ENCODE data around the gene PPP2R2C. TPM values are rescaled to one million over a fixed set of nuclear protein-coding genes. Genes with fewer than 3 reads are reported as not detected.

The PPP2R2C gene
- polyA plus RNA-seq, 3 donors: 0.36 to 0.51 (median 0.41) TPM

DNA sequence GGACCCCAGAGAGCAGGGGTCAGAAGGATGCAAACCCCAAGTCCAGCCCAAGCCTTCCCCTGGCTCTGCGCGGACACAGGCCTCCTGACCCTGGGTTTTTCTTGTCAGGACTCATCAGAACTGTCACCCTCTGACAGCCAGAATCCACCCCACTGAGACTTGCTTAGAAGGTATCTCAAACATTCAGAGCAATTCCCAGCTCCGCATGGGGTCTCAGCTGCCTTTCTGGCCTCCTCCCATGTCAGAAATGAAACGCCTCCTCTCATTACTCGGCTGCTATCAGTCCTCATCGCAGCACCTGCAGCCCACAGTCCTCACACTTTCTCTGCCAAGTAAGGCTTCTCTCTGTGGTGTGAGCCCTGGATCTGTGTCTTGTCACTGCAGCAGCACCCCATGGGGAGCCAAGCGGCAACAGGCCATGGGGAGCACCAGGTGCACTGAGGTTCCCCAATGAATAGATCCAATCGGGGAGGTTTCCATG is 105.0 kb downstream of the PPP2R2C start:
- DNase-seq: no peak

DNA sequence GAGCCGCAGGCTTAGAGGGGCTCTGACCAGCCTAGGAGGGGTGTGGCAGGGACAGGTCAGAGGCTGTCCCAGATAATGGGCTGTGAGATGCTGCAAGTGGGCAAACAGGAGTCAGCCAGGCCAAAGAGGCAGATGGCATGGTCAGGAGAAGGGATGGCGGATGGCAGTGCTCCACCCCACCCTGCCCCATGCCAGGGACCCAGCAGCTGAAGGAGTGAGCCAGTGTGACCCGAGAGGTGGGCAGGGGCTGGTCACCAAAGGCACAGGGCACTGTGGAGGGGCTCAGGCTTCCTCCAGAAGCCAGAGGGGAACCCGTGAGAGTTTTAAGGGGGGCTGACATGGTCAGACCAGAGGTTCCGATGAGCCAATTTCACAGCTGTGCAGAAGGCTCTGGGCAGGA is 105.8 kb downstream of the PPP2R2C start:
- DNase-seq: no peak

DNA sequence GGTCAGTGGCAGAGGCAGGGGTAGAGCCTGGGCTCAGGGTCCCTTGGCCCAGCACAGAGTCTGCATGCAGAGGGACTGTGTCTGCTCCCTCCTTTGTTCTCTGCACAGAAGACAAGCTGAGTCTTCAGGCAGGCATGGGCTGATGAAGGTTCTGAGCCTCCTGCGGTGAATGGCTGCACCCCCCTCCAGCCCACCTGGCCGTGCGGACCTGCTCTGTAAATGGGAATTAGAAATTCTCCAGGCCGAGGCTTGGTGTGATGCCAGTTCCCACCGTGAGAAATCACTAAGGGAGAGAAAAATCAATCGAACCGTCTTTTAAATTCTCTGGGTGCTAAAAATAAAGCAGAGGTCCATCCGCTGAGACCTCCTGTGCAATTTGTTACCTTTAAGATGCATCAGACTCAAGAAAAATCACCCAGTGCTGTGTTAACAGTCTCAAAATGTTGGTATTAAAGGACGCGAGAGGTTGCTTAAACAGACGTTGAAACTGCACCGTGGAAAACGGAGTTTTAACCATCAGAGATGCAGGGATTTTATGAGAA is 106.8 kb downstream of the PPP2R2C start:
- no peak for DNase-seq

DNA sequence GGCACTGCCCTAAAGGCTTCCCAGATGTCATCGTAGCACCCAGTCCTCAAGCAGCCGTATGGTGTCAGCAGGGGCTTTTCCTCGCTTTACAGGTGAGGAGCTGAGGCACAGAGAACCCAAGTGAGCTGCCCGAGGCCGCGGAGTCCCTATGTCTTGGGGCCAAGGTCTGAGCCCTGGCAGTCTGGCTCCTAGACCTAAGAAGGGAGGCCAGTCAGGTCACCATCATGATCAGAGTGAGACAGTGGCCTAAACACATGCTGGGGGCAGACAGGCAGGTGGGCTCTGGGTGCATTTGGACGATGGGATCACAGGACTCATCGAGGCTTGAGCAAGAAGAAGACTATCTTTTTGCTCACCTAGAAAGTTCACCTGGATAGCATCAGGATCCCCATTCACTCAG is 107.8 kb downstream of the PPP2R2C start:
- DNase-seq: no peak

DNA sequence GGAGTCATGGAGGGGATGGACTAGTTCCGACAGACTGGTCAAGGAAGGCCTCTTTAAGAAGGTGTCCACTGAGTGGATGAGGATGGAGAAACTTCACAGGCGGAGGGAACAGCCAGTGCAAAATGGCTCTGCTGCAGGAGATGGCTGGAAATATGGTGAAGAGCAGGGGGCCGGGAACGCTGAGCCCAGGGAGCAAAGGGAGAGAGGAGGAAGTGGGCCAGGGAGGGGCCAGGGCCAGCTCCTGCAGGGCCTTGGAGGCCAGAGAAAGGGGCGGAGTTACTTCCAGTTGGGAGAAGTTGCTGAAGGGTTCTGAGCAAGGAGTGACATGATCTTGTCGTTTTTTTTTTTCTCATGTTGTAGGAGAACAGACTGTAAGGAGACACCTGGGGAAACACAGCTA is 108.3 kb downstream of the PPP2R2C start:
- DNase-seq: no peak

DNA sequence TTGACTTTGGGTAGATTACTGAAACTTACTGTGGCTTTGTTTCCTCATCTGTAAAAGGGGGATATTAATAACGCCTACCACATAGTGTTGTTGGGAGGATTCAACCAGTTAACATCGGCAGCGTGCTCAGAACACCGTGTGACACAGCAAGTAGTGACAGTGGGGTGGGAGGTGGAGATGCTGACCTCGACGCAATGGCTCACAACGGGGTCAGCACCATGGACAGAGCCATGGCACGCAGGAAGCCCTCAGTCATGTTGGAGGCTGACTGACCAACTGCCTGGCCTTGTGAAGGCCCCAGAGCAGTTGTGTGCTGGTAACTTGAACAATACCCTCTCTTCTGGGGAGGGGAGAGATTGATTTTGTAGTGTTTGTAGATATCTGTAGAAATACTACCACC is 109.5 kb downstream of the PPP2R2C start:
- peak; percentile 42 for DNase-seq

DNA sequence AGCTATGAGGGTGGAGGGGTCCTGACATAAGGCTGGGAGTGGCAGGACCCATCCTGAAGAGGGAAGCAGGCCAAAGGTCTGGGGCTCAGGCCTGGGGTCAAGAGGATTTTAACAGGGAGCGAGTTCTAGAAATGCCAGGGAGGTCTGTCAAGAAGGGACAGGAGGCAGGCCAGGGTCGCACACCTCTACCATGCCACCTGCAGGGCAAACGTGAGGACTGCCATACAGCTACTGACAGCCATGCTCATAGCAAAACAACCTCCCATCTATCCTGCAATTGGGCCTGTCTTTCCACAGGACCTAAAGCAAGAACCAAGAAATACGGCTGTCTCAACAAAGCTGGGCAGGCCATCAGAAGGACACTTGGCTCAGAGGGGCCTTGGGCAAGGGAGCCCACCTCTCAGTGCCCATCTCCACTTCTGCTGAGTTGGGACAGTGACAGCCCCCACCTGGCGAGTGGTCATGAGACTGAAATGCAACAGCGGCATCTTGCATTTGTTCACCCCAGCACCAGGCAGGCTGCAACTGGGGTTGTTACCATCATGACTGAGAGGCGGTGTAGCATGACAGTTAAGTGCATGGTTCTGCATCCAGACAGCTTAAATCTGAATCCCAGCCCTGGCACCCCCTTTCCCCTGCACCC is 110.0 kb downstream of the PPP2R2C start:
- DNase-seq: no peak

DNA sequence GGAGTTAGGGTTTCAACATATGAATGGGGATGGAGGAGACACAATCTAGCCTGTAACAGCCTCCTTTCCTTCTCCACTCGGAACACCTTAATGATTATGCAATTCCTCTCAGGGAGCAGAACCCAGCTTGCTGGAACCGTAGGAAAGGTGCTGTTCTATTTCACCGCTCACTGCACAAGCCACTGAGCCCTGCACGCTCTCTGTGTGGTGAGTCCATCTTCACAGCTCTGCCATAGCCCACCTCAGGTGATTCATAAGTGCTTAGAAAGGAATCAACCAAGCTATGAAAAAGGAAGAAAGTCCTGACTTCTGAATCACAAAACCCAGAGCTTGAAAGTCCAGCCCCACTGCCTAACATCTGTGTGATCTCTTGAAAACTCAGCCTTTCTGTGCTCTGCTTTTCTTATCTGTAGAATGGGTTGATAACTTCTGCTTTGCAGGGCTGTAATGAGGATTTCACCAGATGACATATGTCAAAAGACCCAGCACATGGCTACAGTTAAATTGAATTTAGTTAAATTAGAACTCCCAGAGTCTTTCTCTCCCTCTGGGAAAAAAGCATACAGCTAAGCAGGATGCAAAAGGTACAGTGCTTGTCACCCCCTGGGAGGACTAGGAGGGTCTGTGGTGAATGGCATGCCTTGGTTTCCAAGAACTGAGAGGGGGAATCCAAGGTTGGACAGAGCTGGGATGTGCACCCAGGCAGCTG is 111.2 kb downstream of the PPP2R2C start:
- DNase-seq: no peak

DNA sequence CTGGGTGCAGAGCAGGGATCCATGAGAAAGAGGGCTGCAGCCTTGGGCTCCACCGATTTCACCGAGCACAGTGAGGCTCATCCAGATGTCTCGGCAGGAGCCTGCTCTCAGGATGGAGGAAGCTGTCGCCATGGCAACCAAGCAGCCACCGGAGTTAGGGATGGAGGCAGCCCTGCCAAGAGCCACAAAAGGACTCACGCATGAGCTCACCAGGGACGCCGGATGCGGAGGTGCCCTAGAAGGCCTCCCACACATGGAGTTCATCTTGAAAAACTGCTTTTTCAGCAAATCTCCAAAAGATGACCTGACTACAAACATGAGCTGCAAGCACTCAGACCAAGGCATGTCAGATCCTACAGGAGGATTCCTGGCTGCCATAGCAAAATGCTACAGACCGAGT is 112.0 kb downstream of the PPP2R2C start:
- DNase-seq: no peak

DNA sequence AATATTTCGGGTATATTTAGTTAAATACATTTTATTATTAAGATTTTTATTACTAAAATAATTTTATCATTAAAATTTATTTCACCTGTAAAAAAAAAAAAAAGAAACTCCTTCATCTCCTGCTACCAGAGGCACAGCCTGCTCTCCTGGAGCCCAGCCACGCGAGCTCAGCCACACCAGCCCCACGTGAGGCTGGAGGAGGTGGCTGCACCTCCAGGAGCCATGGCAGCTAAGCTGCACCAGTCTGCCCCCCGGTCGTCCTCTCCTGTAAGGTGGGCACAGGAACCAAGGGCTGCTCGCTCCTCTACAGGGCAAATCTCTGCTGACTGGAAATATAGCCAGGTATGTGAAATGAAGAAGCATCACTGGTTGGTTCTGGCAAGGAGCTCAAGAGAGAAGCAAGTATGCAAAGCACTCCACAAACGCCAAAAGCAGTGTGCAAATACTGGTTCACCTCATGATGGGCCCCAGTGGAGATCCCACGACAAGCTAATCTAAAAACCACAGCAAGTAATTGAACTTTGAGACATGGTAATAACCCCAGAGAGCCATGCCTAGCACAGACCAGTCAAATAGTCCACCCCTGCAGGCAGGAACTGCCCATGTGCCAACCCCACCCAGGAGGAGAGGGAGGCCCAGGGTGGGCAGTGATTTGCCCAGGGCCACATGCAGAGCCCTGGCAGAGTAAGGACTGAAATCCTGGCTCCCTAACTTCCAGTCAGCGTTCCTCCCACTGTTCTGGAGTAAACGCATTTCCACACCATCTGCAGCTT is 112.7 kb downstream of the PPP2R2C start:
- no peak for DNase-seq

DNA sequence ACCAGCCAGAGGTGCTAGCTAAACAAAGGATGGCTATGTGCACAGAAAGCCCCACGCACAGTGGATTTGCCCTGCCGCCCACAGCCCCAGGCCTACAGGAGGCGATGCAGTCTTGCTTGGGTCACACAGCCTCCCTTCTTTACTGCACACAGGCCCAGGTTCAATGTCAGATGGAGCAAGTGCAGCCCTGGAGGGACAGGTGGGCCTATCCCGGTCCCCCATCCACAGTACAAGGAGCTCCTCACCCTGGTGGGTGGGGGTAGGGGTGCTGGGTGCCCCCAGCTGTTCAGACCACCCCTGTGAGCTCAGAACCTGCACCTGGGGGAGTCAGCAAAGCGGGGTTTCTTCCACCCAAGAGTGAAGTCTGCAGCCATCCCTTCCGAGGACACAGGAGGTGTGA is 114.9 kb downstream of the PPP2R2C start:
- DNase-seq: no peak

DNA sequence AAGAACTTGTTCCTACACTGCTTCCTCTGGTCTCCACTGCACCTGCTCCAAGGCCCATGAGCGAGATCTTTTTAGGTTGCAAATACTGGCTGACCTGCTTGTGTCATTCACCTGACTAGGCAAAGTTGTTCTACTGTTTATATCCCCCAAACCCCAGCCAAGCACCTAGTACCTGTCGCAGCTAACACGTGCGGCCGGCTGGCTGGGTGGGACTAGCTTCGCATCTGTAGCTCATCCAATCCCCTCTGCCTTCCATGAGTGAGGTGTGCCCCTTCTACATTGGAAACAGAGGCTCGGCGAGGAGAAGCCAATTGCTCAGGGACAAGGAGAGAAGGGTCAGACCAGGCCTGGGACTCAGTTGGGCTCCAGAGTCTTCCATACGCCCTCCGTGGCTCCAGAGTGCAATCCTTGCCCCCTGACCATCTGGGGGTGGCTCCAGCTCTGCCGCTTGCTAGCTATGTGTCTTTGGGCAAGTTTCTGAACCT is 116.3 kb downstream of the PPP2R2C start:
- DNase-seq: no peak

DNA sequence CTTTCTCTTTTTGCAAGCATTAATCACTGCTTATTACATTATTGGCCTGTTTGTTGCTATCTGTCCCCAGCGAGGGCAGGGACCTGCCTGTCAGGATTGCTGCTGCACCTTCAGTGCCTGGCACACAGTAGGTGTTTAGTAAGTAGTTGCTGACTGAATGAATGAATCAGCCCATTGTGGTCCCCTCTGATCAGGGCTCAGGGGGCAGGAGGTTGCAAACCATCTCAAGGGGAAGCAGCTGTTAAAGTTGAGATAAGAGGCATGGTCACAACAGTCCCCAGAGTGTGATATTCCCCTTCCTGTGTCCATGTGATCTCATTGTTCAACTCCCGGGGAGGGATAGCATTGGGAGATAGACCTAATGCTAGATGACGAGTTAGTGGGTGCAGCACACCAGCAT is 117.4 kb downstream of the PPP2R2C start:
- DNase-seq: no peak

DNA sequence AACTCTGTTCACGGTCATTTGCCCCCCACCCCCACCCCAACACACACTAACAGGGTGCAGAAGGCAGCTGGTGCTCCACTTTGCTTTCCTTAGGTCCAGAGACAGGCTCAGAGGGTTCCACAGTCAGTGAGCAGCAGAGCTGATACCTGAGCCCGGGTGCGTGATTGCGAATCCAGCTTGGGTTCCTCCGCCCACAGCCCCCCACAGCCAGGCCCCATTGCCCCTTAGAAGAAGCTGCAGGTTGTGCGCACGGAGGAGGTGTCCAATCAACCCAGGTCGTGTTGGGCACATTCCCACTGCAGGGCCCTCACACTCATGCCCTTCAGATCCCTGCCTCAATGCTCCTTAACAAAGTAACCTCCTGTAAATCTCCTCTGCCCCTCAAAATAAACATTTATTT is 117.8 kb downstream of the PPP2R2C start:
- DNase-seq: no peak

DNA sequence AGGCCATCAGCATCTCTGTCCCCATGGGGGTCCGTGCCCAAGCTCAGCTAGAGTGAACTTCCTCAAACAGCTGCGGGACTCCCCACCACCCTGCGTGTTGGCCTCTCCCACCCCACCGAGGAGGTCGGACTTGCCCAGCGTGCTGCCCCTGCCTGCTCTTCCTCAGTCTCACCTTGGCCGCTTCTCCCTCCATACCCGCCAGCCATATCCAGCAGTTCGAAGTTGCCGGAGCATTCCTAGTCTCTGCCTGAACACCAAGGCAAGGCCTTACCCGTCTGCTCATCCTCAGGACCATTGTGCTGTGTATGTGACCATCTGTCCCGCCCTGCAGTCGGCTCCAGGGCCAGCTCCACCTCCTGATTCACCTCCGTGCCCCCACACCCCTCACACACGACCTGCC is 118.3 kb downstream of the PPP2R2C start:
- DNase-seq: no peak

DNA sequence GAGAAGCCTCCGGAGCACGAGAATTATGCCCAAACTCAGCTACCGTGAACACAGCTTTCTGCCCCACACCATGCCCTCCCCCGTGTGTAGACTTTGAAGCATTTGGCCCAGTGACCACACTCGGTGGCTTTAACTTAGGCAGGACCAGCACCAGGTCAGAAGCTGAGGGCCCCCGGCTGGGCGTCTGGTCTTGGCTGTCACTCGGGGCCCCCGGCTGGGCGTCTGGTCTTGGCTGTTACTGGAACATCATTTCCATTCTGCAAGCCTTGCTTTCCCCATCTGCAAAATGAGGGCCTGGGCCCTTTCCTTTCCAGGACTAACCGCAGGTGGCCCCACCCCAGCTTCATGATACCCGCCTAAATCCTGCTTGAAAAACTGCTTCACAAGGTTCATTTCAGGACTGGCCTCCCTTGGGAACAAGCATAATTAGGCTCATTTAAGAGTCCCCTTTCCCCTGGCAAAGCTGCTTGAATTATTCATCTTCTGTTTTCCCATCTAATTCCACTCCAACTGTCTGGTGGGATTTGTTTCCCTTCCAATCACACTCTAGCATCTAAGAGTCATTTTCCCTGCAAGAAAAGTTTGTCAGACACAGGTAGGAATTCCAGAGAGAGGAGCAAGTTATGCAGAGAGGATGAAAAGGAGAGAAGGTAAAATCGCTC is 120.3 kb downstream of the PPP2R2C start:
- DNase-seq: no peak

DNA sequence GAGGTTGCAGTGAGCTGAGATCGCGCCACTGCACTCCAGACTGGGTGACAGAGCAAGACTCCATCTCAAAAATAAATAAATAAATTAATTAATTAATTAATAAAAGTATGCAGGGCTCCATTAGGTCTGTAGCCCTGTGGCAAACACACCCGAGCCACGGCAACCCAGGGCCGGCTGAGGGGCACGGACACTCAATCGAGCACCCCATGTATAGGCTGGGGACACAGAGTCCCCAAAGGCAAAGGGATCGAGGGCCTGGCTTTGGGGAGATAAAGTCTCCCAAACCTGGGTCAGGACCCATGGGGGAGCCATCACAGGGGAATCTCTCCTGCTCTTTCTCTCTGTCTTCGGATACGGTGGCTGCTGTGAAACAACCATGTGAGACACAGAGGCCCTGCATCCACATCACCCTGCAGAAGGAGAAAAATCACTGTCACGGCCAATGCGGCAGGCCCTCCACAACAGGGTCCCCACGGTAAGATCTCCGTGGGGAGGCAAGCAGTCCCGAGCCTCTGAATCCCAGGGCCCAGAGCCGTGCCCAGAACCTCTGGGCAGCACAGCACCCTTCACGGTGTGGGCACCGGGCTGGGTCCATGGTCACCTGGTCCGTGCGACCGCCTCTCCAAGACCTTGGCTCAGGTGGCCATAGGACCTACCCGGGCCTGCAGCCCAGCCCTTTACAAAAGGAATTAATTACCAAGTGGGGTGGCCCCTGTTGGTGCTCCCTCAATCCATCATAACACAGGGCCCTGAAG is 121.0 kb downstream of the PPP2R2C start:
- no peak for DNase-seq

DNA sequence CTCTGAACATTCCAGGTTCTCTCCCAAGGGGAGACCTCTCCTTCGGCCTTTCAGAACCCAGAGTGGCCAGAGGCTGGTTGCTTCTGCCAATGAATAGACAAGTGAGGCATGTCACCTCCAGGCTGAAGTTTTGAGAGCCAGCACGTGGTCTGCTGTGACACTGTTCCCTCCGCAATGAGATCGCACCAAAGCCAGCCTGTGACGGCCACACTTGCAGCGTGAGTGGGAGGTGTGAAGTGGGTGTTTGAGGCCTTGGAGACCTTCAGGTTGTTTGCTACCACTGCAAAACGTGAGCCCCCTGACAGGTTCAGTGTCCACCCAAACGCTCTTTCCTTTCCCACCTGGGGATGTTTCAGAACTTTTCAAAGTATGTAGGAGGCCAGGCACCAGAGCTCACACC is 121.8 kb downstream of the PPP2R2C start:
- DNase-seq: no peak

DNA sequence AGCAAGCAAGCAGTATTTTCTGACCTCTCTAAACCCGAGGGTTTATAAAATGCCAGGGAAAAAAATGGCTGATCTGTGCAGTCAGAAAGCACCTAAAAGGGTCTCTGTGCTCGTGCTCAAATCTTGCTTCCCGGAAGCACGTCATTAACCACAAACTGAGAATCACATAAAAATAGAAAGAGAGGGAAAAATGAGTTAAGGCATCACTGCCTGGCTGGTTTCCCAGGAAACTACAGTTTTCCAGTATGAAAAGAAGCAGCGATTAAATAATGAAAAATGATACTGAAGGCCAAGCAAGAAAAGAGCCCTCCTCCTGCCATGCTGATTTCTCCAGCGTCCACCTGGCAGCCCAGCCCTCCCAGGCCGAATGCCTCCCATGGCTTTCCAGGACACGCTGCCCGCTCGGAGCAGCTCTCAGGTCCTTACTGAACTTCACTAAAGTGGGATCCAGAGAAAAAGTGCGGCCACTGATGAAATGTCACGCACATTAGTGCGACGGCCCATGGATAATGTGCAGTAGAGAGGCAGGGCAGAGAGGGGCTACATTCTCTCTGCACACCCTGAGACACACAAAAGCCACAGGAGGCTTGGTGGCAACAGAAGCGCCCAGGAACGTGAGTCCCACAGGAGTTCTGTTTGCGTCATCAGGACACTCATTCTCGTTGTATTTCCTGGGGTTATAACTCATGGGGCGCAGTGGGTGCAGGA is 122.4 kb downstream of the PPP2R2C start:
- no peak for DNase-seq

DNA sequence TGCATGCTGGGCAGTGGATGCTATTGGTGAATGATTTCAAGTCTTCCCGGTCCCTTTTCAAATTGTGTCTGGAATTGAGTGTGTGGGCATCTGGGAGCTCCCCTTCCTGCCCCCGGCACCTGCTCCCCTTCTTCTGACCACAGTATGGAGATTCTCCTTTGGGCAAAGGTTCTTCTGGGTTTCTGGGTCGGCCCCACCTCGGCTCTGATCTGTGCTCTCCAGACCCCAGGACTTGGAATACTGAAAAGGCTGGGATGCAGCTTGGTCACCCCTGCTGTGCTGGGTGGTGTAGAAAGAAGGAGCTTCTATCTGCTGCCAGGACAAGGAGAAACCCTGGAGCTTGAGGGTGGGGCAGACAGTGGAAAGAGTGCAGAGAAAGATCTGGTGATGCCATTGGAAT is 124.0 kb downstream of the PPP2R2C start:
- DNase-seq: no peak
